ENCODE data around the gene AFAP1. TPM values are rescaled to one million over a fixed set of nuclear protein-coding genes. Genes with fewer than 3 reads are reported as not detected.

The AFAP1 gene
- polyA plus RNA-seq, 1 donor (not counting 4 experiments of a cell fraction or from before 2014, with no cell fraction given), result 7.6 TPM

DNA sequence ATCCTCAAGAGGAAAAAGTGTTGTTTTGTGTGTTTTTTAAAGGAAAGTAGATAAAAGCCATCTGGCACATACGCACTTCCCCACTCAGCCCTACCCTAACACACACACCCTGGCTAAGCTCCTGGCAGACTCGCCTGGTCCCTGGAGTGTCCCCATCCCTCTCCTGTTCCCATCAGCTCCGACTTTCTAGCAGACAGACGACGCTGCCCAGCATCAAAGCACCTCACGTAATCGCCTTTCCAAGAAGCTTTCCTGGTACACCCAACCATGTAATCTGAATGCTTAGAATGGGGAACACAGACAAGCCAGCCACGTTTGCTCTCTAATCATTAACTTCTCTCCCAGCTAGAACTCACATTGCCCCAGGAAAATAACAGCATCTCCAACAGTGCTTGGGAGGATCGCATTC lies 116.2 kb downstream of the AFAP1 start:
- no peaks in the 10 kb centered on the region for H3K79me2 ChIP-seq (ENCODE audit: control insufficient read depth, insufficient read depth, low read length)

DNA sequence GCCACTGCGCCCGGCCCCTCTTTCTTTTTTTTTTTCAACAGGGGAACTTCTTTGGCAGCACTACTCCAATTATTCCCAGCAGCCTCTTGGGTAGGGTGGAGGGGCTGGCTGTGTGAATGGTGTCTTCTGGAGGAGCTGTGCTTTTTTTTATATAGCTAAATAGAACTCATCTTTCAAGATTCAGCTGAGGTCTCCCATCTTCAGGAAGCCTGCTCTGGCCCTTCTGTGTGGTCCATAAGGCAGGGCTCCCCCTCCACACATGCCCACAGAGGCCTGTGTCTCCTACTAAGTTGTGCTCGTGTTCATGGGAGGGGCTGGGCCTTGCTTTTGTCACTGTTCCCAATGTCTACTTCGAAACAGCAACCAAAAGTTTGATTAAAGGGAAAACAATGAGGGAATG lies 116.8 kb downstream of the AFAP1 start:
- Histone ChIP-seq H3K4me3 (ENCODE audit: control insufficient read depth in 2 of 3, extremely low read depth in 1 of 3, insufficient read depth in 2 of 3, low read depth in 1 of 3, low read length in 3 of 3) (no peak overlapping the region), H4K20me1 (ENCODE audit: control insufficient read depth, extremely low read depth, insufficient read depth, low read length) (no peaks in the 10 kb centered on the region), H3K9me3 (ENCODE audit: control insufficient read depth, low read depth, low read length) (no peaks in the 10 kb centered on the region), H3K79me2 (ENCODE audit: control insufficient read depth, insufficient read depth, low read length) (no peaks in the 10 kb centered on the region), H3K9ac (ENCODE audit: control insufficient read depth, extremely low read depth, insufficient read depth, low read length) (no peak overlapping the region), H3K4me1 (ENCODE audit: control insufficient read depth, extremely low read depth, insufficient read depth, low read length) (peaks cover under 1% of the 10 kb centered on the region), H3K4me2 (ENCODE audit: control insufficient read depth, extremely low read depth, insufficient read depth, low read depth, low read length) (no peak overlapping the region), H3K36me3 (ENCODE audit: control insufficient read depth in 2 of 2, extremely low read depth in 1 of 2, insufficient read depth in 2 of 2, low read length in 2 of 2) (peaks cover 4 to 16% of the 10 kb centered on the region in 2 experiments), H3K27ac (ENCODE audit: control insufficient read depth, insufficient read depth, low read length) (no peak overlapping the region), H3K27me3 (ENCODE audit: control insufficient read depth, extremely low read depth, insufficient read depth, low read length) (no peaks in the 10 kb centered on the region), H2AFZ (ENCODE audit: control insufficient read depth, low read length) (no peak overlapping the region), H3K9me1 (ENCODE audit: control insufficient read depth, extremely low read depth, insufficient read depth, low read length) (no peaks in the 10 kb centered on the region)
- FAIRE-seq (no peak), DNase-seq (ENCODE audit: low read depth, low spot score) (no peak)
- TF ChIP-seq, protein P1, sequence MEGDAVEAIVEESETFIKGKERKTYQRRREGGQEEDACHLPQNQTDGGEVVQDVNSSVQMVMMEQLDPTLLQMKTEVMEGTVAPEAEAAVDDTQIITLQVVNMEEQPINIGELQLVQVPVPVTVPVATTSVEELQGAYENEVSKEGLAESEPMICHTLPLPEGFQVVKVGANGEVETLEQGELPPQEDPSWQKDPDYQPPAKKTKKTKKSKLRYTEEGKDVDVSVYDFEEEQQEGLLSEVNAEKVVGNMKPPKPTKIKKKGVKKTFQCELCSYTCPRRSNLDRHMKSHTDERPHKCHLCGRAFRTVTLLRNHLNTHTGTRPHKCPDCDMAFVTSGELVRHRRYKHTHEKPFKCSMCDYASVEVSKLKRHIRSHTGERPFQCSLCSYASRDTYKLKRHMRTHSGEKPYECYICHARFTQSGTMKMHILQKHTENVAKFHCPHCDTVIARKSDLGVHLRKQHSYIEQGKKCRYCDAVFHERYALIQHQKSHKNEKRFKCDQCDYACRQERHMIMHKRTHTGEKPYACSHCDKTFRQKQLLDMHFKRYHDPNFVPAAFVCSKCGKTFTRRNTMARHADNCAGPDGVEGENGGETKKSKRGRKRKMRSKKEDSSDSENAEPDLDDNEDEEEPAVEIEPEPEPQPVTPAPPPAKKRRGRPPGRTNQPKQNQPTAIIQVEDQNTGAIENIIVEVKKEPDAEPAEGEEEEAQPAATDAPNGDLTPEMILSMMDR (optimal IDR thresholded peaks at IDR 0.05 in 1 of 3, IDR thresholded peaks at IDR 0.05 in 1 of 3, conservative IDR thresholded peaks at IDR 0.05 in 1 of 3; ENCODE audit: extremely low read depth in 1 of 3, insufficient read depth in 2 of 3, low read length in 3 of 3), result no peak
- no peak for TF ChIP-seq EZH2 (IDR thresholded peaks at IDR 0.05; ENCODE audit: low read length)
- dilution Hi-C loops (cut with MboI; ENCODE audit: extremely low pct_ligation_motif_present, low sequenced_read_pairs), result no loop called here

More for the DNA sequence above, 116.2 kb downstream of the AFAP1 start:
- no peaks in the 10 kb centered on the region for H4K20me1 ChIP-seq (ENCODE audit: control insufficient read depth, extremely low read depth, insufficient read depth, low read length)
- H3K4me2 ChIP-seq (ENCODE audit: control insufficient read depth, extremely low read depth, insufficient read depth, low read depth, low read length), result no peak overlapping the region
- H3K4me1 ChIP-seq (ENCODE audit: control insufficient read depth, extremely low read depth, insufficient read depth, low read length), result peaks cover 5% of the 10 kb centered on the region
- no peak overlapping the region for H3K27ac ChIP-seq (ENCODE audit: control insufficient read depth, insufficient read depth, low read length)
- H3K4me3 ChIP-seq (ENCODE audit: control insufficient read depth in 2 of 3, extremely low read depth in 1 of 3, insufficient read depth in 2 of 3, low read depth in 1 of 3, low read length in 3 of 3), result no peak overlapping the region
- dilution Hi-C loops (cut with MboI; ENCODE audit: extremely low pct_ligation_motif_present, low sequenced_read_pairs), result no loop called here
- FAIRE-seq (no peak), DNase-seq (ENCODE audit: low read depth, low spot score) (no peak)
- no peak overlapping the region for H2AFZ ChIP-seq (ENCODE audit: control insufficient read depth, low read length)
- H3K9me3 ChIP-seq (ENCODE audit: control insufficient read depth, low read depth, low read length), result no peaks in the 10 kb centered on the region
- H3K9me1 ChIP-seq (ENCODE audit: control insufficient read depth, extremely low read depth, insufficient read depth, low read length), result no peaks in the 10 kb centered on the region
- no peaks in the 10 kb centered on the region for H3K27me3 ChIP-seq (ENCODE audit: control insufficient read depth, extremely low read depth, insufficient read depth, low read length)
- H3K9ac ChIP-seq (ENCODE audit: control insufficient read depth, extremely low read depth, insufficient read depth, low read length), result no peak overlapping the region
- TF ChIP-seq, protein P1 (optimal IDR thresholded peaks at IDR 0.05 in 1 of 3, IDR thresholded peaks at IDR 0.05 in 1 of 3, conservative IDR thresholded peaks at IDR 0.05 in 1 of 3; ENCODE audit: extremely low read depth in 1 of 3, insufficient read depth in 2 of 3, low read length in 3 of 3), result no peak
- no peak for TF ChIP-seq EZH2 (IDR thresholded peaks at IDR 0.05; ENCODE audit: low read length)
- H3K36me3 ChIP-seq (ENCODE audit: control insufficient read depth in 2 of 2, extremely low read depth in 1 of 2, insufficient read depth in 2 of 2, low read length in 2 of 2), result peaks cover 2 to 16% of the 10 kb centered on the region in 2 experiments
